HG02970 (cell line): ENCODE measurements around the gene SDCBP2.

Source experiments
- ATAC-seq: cut with Tn5 transposase; IDR thresholded peaks from one replicate; pipeline ENCODE4 v1.9.1; 2021; ENCODE audit warnings: mild to moderate bottlenecking, moderate library complexity, moderate number of reproducible peaks; ENCODE audit not compliant: unreplicated experiment, low FRiP score

The SDCBP2 gene, protein sequence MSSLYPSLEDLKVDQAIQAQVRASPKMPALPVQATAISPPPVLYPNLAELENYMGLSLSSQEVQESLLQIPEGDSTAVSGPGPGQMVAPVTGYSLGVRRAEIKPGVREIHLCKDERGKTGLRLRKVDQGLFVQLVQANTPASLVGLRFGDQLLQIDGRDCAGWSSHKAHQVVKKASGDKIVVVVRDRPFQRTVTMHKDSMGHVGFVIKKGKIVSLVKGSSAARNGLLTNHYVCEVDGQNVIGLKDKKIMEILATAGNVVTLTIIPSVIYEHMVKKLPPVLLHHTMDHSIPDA

GRCh38 chr20:1328680-1329330 is at the start of gene SDCBP2:
Gene SDCBP2, minus strand, starts transcription at chr20:1329139. Its CDS starts 8,723 bp downstream, at chr20:1320416.
- no peak for ATAC-seq

DNA sequence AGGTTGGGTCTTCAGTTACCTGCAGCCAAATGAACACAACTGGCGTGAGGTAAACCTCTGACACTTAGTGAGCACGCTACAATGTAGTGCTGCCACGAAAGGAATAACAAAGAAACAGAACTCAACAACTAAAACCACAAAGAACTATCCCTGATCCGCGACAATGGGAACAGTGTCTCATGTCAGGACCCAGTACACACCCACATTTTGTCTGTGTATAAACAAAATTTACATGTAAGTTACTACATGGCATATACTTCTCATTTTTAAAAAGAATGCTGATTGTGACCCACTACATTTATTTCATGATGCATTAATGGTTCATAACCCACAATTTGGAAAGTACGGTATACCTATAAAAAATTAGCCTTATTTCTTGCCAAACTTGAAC is 49.8 kb upstream of the SDCBP2 start:
- ATAC-seq, result no peak

- no peak for ATAC-seq
Measured at GRCh38 chr20:1377984-1378734, 49.2 kb upstream of the SDCBP2 start.

- no peak for ATAC-seq
Measured at GRCh38 chr20:1377341-1377871, 48.5 kb upstream of the SDCBP2 start.

DNA sequence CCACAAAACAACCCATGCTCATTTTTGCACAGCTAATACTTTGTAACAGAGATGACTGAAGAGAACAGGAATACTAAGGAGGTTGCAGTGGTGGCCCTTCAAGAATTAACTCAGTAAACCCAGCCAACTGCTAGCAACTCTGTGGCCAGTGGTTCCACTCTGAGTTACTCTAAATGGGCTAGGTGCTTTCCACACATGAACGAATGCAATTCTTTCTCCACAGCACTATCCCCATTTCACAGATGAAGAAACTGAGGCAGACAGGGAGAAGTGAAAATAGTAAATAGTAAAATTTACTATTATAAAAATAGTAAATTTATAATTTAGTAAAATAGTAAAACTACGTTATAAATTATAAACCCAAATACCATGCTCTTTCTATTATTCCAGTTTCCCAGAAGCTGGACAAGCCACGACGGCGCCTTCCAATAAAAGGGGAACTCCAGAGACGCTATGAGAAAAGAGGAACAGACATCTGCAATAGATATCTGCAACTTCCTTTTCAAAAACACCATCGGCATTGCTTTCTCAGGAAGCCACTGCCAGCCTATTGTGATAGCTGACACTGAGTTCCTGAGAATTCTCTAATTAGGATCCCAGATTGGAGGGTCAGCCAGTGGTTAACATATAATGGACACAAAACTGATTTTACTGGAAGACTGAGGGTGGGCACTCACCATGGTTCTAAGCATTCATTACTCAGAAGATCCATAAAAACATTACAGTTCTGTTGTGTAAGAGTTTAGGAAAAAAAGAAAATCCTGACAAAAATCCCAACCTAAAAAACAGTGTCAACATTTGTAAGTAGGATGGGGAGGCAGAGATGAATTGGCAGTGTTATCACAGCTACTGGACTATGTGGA is 47.7 kb upstream of the SDCBP2 start:
- no peak for ATAC-seq

DNA sequence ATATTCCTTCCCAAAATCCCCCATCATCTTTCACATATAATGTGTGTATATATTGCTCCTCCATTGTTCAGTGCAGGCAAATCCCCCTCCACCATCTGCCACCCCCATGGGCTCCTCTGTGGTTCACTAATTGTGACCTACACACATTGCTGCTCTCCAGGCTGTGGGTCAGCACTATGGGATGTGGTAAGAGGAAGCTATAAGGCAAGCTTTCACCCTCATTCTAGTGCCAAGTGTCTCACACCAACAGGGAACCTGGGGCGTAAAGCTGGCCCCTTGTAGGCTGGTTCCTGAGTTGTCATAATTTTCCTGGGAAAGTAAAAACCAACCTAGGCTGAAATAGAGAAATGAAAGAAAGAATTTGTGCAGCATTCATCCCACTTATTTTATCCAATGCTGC is 47.1 kb upstream of the SDCBP2 start:
- ATAC-seq, result no peak

DNA sequence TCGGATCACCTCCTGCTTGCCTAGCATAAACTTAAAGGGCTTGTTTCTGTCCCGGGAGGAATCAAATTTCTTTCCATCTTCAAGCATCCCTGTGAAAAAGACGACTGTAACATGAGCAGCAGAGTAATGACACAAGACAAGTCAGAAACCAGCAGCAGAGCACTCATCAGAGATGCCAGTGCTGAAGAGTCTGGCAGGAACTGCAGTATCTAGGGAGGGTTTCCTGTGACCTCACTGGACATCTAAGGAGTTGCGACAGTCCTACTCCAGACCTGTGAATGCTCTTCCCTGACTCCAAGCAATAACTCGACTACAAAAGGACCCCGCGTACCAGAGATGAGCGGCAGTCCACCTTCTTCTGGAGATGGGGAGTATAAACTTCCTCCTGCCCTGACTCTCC is 46.6 kb upstream of the SDCBP2 start:
- ATAC-seq, result no peak

GRCh38 chr20:1374246-1374645 is 45.3 kb upstream of the SDCBP2 start:
- no peak for ATAC-seq

DNA sequence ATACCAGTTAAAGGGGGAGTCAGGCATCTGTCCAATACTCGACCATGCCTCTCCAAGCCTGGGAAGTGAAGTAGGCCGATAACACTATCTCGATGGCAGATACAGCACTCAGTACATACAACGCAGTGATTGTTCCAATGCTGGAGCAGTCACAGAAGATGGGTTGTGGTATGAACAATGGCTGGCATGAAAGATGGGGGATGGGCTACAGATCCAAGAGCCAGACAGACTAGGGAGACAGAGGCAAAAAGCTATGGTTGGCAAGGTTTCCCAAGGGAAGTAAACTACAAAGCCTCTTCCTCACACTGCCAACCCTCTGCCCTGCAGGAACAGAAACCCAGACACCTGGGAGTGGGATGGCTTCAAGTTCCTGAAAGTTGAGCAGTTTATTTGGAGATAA is 44.7 kb upstream of the SDCBP2 start:
- no peak for ATAC-seq

DNA sequence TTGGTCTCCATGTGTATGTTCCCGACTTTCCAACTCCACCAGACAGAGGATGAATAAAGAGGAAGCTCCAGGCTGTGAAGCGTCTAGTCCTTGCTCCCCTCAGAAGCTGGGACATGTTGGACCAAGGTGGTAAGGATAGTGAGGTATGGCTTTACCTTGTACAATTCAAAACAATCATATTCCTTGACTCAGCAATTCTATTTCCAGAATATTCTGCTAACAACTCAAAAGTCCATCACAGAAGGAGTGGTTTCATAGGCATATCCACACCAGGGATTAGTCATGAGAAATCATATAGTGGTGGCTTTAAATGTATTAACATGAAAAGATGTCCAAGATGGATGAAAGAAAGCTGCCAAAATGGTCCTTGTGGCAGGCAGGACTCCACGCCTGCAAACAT is 44.1 kb upstream of the SDCBP2 start:
- no peak for ATAC-seq

DNA sequence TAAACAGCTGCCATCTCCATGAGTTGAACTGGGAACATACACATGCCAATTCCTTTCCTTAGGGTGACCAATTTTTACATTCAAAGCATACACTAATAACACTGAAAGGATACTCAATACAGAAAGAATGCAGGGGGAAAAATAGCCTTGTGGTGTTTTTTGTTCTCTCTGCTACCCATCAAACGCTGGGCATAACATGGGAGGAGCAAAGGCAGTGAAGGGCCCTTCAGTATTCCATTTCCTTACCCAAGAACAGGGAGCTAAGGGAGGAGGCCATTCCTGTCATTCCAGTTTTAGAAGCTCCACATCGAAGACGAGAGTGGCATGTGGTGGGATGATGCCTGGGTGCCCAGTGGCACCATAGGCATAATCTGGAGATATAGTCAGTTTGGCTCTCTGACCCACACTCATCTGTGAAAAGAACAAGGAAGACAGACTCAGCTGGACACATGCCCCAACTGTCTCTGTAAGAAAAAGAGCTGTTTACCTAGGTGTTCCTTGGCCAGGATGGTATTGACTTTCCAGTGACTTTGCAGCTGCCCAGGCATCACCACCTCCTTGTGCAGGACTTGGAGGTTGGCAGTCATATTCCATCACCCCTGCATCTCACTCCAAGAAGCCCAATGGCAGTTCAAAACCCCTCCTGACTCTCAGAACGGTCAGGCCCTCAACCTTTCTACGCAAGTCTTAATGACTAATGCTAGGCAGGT is 43.0 kb upstream of the SDCBP2 start:
- ATAC-seq, result no peak

DNA sequence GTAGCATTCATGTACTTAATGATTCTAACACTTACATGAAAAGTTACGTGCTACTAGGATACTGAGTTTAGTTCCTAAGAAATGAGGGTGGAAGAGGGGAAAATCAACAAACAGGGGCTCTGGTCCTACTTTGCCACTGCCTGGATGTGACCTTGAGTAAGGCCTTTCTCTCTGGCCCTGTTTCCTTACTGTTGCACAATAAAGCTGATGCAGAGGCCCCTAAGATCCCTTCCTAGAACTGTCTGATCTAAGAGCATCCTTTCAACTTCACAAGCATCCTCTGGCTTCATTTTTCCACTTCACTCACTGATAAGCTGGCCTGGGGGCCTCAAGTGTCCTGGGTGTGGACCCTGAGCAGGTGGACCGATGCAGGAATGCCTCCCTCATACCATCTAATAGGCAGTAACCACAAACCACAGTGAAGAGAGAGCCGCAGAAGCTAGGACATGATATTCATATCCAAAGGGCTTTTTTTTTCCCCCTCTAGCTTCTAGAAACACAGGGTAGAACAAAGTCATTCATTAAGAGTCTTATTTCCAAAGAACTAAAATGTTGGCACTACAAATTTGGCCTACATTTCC is 42.4 kb upstream of the SDCBP2 start:
- no peak for ATAC-seq

DNA sequence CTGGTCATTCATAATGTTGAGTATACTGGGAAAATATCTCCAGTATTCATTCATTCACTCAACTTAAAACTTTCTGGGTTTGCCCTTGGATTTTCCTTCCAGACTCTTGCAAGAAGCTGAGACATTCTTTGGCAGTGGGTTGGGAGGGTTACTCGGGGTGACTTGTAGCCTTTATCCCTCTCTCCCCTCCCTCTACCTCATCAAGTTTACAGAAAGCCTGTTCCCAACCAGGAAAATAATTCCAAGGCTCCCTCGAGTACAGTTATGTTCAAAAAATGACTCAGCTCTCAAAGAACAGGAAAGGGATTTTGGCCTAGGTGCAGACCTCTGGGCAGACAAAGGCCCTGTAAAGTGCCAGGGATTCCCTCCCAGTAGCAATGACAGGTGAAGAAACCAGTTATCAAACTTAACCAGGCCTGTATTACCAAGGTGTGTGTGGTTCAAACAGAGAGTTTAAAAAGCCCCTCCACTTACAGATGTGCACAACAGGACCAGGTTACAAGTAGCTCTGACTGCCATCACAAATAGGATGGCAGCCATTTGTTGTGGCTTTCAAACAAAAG is 41.7 kb upstream of the SDCBP2 start:
- ATAC-seq, result no peak

DNA sequence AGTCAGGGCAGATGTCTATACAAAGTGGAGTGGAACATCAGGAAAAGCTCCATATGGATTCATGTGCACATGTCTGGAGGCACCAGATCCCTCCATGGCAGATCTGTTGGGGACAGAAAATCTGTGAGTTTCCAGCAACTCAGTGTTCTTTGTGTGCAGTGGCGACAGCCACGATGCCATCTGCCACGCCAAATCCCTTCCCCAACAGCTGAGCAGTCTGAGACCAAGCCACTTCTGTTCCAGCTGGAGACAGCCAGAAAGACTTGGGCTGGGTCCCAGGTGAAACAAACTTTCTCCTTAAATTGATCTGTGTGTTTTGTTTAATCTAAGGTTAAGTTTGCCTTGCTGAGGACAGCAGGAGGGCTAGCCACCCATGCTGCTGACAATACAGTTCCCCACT is 41.0 kb upstream of the SDCBP2 start:
- ATAC-seq, result no peak

GRCh38 chr20:1368448-1369199 is 39.7 kb upstream of the SDCBP2 start:
- ATAC-seq, result no peak

DNA sequence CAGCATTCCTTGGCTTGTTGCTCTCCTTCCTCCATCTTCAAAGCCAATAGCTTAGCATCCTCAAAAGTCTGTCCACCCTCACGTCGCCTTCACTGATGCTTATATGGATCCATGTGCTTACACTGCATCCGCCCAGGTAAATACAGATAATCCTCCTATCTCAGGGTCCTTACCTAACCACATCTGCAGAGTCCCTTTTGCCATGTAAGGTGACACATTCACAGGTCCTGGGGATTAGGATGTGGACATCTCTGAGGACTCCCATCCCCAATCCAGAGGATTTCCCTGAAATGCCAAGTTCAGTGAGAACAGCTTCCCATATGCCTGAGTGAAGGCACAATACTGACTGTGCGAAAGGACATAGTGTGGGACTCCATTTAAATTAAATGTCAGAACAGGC is 38.5 kb upstream of the SDCBP2 start:
- ATAC-seq, result no peak

- ATAC-seq, result no peak
Measured at GRCh38 chr20:1364106-1364505, 35.2 kb upstream of the SDCBP2 start.

DNA sequence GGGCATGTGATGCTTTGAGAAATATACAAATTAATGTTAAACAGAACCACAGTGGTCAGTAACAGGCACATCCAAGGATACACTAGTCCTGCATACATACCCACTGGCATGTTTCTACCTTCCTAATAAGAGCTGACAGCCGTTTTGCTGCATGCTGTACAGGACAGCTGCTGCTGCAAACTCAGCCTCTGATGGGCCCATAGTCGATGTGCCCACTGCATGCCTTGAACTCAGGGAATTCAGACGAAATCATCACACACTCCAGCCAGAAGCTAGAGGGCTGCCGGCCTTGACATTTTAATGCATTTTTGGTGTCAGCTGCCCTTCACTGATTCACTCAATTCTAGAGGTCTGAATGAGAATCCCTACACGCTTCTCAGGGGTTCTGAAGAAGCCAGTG is 34.6 kb upstream of the SDCBP2 start:
- ATAC-seq, result no peak
